ENCODE measurements around the gene PDE10A. TPM values are rescaled to one million over a fixed set of nuclear protein-coding genes. Genes with fewer than 3 reads are reported as not detected.

Gene PDE10A
- total RNA-seq, 1 donor from 2014 or later, result 5.4 TPM

DNA sequence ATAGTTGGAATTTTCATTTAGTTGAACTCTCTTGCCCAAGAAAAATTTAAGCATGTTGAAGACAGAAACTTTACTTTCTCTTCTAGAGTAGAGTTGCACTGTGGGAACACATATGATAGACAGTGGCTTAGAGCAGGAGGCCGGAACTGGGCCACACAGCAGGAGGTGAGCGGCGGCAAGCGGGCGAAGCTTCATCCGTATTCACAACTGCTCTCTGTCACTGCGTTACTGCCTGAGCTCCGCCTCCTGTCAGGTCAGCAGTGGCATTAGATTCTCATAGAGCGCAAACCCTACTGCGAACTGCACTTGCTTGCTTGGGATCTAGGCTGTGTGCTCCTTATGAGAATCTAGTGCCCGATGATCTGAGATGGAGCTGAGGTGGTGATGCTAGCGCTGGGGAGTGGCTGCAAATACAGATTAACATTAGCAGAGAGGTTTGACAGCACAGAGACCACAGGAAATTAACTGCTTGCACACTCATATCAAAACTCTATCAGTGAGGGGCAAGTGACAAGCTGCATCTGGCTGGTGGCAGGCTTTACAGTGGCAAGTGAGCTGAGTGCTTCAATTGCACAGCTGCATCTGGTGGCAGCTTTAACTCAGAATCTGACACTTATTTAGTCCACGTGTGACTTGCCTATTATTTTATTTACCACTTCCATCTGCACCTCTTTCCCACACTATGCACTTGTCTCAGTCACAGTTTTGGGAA, 178.7 kb downstream of the PDE10A start:
- FAIRE-seq, result no peak
- Histone ChIP-seq H3K9me3 (ENCODE audit: insufficient read depth, low read depth, low read length) (no peaks in the 10 kb centered on the region), H3K27ac (ENCODE audit: low read depth, low read length) (no peak overlapping the region), H3K4me1 (ENCODE audit: insufficient read depth, low read length) (no peaks in the 10 kb centered on the region), H2AFZ (ENCODE audit: low read depth, low read length) (no peak overlapping the region), H3K36me3 (ENCODE audit: insufficient read depth, low read length) (no peaks in the 10 kb centered on the region), H3K4me3 (ENCODE audit: insufficient read depth, low read depth, low read length) (no peak overlapping the region), H4K20me1 (ENCODE audit: insufficient read depth, low read length) (no peaks in the 10 kb centered on the region), H3K9ac (ENCODE audit: low read length) (no peak overlapping the region), H3K4me2 (ENCODE audit: low read length) (no peak overlapping the region), H3K27me3 (ENCODE audit: insufficient read depth, low read length) (no peaks in the 10 kb centered on the region), H3K79me2 (ENCODE audit: insufficient read depth, low read length) (no peaks in the 10 kb centered on the region)
- peaks cover 1% of the 10 kb centered on the region for H3K4me1 Mint-ChIP-seq (ENCODE audit: low read depth, unreplicated experiment)
- TF ChIP-seq EZH2 (IDR thresholded peaks at IDR 0.05; ENCODE audit: insufficient read depth, low read length), result no peak
- TF ChIP-seq, protein P1, sequence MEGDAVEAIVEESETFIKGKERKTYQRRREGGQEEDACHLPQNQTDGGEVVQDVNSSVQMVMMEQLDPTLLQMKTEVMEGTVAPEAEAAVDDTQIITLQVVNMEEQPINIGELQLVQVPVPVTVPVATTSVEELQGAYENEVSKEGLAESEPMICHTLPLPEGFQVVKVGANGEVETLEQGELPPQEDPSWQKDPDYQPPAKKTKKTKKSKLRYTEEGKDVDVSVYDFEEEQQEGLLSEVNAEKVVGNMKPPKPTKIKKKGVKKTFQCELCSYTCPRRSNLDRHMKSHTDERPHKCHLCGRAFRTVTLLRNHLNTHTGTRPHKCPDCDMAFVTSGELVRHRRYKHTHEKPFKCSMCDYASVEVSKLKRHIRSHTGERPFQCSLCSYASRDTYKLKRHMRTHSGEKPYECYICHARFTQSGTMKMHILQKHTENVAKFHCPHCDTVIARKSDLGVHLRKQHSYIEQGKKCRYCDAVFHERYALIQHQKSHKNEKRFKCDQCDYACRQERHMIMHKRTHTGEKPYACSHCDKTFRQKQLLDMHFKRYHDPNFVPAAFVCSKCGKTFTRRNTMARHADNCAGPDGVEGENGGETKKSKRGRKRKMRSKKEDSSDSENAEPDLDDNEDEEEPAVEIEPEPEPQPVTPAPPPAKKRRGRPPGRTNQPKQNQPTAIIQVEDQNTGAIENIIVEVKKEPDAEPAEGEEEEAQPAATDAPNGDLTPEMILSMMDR (IDR thresholded peaks at IDR 0.05; ENCODE audit: insufficient read depth, low read depth, low read length), result no peak
- H3K4me3 Mint-ChIP-seq (ENCODE audit: unreplicated experiment), result no peak overlapping the region
- no peak for DNase-seq (ENCODE audit: low read depth)
- no peaks in the 10 kb centered on the region for H3K9me3 Mint-ChIP-seq (ENCODE audit: unreplicated experiment)
- H3K36me3 Mint-ChIP-seq (ENCODE audit: low read depth, unreplicated experiment), result peaks cover 2% of the 10 kb centered on the region
- no peak overlapping the region for H3K27ac Mint-ChIP-seq (ENCODE audit: unreplicated experiment)
- H3K27me3 Mint-ChIP-seq (ENCODE audit: low read depth, unreplicated experiment), result no peaks in the 10 kb centered on the region

DNA sequence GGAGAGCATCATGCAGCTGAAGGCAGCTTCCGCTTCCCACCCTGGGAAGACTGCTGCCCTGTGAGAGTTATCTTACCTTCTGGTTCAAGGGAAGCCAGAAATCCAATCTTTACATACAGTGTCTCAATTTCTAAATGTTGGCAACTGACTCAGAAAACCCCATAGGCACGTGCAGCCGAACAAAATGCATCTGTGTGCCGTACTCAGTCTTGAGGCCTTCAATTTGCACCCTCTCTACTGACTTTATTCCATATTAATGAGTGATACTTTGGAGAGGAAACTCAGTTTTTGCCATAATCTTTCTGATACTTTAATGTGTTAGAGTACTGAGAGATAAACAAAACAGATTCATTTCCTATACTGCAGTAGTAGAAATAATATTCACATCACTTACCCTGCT, 181.1 kb downstream of the PDE10A start:
- no peaks in the 10 kb centered on the region for H3K4me1 ChIP-seq (ENCODE audit: insufficient read depth, low read length)
- DNase-seq (ENCODE audit: low read depth), result no peak
- no peaks in the 10 kb centered on the region for H3K9me3 ChIP-seq (ENCODE audit: insufficient read depth, low read depth, low read length)
- no peaks in the 10 kb centered on the region for H3K79me2 ChIP-seq (ENCODE audit: insufficient read depth, low read length)
- Mint-ChIP-seq H3K27ac (ENCODE audit: unreplicated experiment) (no peak overlapping the region), H3K4me3 (ENCODE audit: unreplicated experiment) (no peak overlapping the region), H3K36me3 (ENCODE audit: low read depth, unreplicated experiment) (peaks cover 2% of the 10 kb centered on the region), H3K27me3 (ENCODE audit: low read depth, unreplicated experiment) (no peaks in the 10 kb centered on the region), H3K4me1 (ENCODE audit: low read depth, unreplicated experiment) (peaks cover 1% of the 10 kb centered on the region), H3K9me3 (ENCODE audit: unreplicated experiment) (no peaks in the 10 kb centered on the region)
- no peak for TF ChIP-seq EZH2 (IDR thresholded peaks at IDR 0.05; ENCODE audit: insufficient read depth, low read length)
- TF ChIP-seq, protein P1 (IDR thresholded peaks at IDR 0.05; ENCODE audit: insufficient read depth, low read depth, low read length), result no peak
- H3K27me3 ChIP-seq (ENCODE audit: insufficient read depth, low read length), result no peaks in the 10 kb centered on the region
- H4K20me1 ChIP-seq (ENCODE audit: insufficient read depth, low read length), result no peaks in the 10 kb centered on the region
- H3K27ac ChIP-seq (ENCODE audit: low read depth, low read length), result no peak overlapping the region
- H3K36me3 ChIP-seq (ENCODE audit: insufficient read depth, low read length), result no peaks in the 10 kb centered on the region
- no peak overlapping the region for H3K4me3 ChIP-seq (ENCODE audit: insufficient read depth, low read depth, low read length)
- no peak overlapping the region for H3K9ac ChIP-seq (ENCODE audit: low read length)
- no peak overlapping the region for H2AFZ ChIP-seq (ENCODE audit: low read depth, low read length)
- no peak for FAIRE-seq
- no peak overlapping the region for H3K4me2 ChIP-seq (ENCODE audit: low read length)

DNA sequence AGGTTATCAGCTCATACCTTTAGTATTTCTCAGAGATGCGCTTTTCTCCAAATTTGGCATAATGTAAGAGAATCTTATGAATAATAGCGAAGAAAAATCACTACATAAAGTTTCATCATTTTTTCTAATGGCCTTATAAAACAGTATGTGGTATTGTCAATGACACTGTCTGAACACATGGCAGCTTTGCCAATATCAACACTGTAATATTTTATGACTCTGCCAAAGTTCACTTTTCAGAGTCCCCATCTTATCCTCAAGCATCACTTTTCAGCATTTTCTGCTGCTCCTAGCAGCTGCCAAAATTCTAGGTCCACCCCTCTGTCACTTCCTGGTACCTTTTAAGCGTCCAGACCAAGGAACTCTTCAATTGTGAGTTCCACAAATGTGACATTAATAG, 182.1 kb downstream of the PDE10A start:
- H3K36me3 Mint-ChIP-seq (ENCODE audit: low read depth, unreplicated experiment), result peaks cover 2% of the 10 kb centered on the region
- Histone ChIP-seq H3K36me3 (ENCODE audit: insufficient read depth, low read length) (no peaks in the 10 kb centered on the region), H3K4me1 (ENCODE audit: insufficient read depth, low read length) (no peaks in the 10 kb centered on the region), H3K4me2 (ENCODE audit: low read length) (no peak overlapping the region), H2AFZ (ENCODE audit: low read depth, low read length) (no peak overlapping the region), H3K79me2 (ENCODE audit: insufficient read depth, low read length) (no peaks in the 10 kb centered on the region), H3K27me3 (ENCODE audit: insufficient read depth, low read length) (no peaks in the 10 kb centered on the region), H3K9ac (ENCODE audit: low read length) (no peak overlapping the region), H3K4me3 (ENCODE audit: insufficient read depth, low read depth, low read length) (no peak overlapping the region), H3K9me3 (ENCODE audit: insufficient read depth, low read depth, low read length) (no peaks in the 10 kb centered on the region), H4K20me1 (ENCODE audit: insufficient read depth, low read length) (no peaks in the 10 kb centered on the region), H3K27ac (ENCODE audit: low read depth, low read length) (no peak overlapping the region)
- TF ChIP-seq, protein P1 (IDR thresholded peaks at IDR 0.05; ENCODE audit: insufficient read depth, low read depth, low read length), result no peak
- no peak for TF ChIP-seq EZH2 (IDR thresholded peaks at IDR 0.05; ENCODE audit: insufficient read depth, low read length)
- H3K4me1 Mint-ChIP-seq (ENCODE audit: low read depth, unreplicated experiment), result no peaks in the 10 kb centered on the region
- no peaks in the 10 kb centered on the region for H3K27me3 Mint-ChIP-seq (ENCODE audit: low read depth, unreplicated experiment)
- H3K9me3 Mint-ChIP-seq (ENCODE audit: unreplicated experiment), result no peaks in the 10 kb centered on the region
- DNase-seq (ENCODE audit: low read depth) (no peak), FAIRE-seq (no peak)
- no peak overlapping the region for H3K4me3 Mint-ChIP-seq (ENCODE audit: unreplicated experiment)
- H3K27ac Mint-ChIP-seq (ENCODE audit: unreplicated experiment), result no peak overlapping the region
